PC-9 (cell line): ENCODE data around the gene TTC28. TPM values are rescaled to one million over a fixed set of nuclear protein-coding genes. Genes with fewer than 3 reads are reported as not detected.
A peak's percentile ranks its signal among the peaks of the same experiment; 100 is the strongest.
"Not testable (repeated sequence)": the region's sequence is repeated elsewhere in the genome, so short reads cannot be mapped to it uniquely, and the experiment has no call there.

Source experiments
- BruUV-seq: library from RNA; stranded (reverse); fragments of 400-500 nt; replicated peaks from 2 replicates; lab custom pipeline; 2021; lab: Mats Ljungman, UMichigan
- CTCF ChIA-PET: fragments of 300-600 bp; sonication (Branson Sonifier 250); formaldehyde crosslinking; loops from one replicate; lab custom pipeline; 2022; ENCODE audit warnings: antibody characterized with exemption; lab: Charles Lee
- POLR2A ChIA-PET: fragments of 300-600 bp; sonication (Branson Sonifier 250); formaldehyde crosslinking; loops from one replicate; lab custom pipeline; 2022; ENCODE audit warnings: antibody characterized with exemption; ENCODE audit not compliant: unreplicated experiment; lab: Charles Lee
- DNase-seq, 2 experiments: peaks; one replicate each; pipeline versions ENCODE4 v3.0.0 to v3.0.0-alpha.2; 2015 to 2022; ENCODE audit warnings: mixed read lengths in 1 of 2
- H2AFZ ChIP-seq: fragments of 200-600 bp; sonication (generic); 2 replicates; pipeline ENCODE4 v1.8.1; 2017; ENCODE audit warnings: antibody characterized with exemption
- H3F3A ChIP-seq: fragments of 200-600 bp; sonication (generic); 2 replicates; pipeline ENCODE4 v1.8.1; 2017; ENCODE audit warnings: antibody characterized with exemption, mild to moderate bottlenecking, low read depth; ENCODE audit not compliant: insufficient read depth
- H3K27ac ChIP-seq: fragments of 200-600 bp; sonication (generic); 2 replicates; pipeline ENCODE4 v1.6.1; 2016; ENCODE audit warnings: mixed run types
- H3K27me3 ChIP-seq: fragments of 200-600 bp; sonication (generic); 2 replicates; pipeline ENCODE4 v1.6.1; 2016; ENCODE audit warnings: low read depth, mixed run types; ENCODE audit not compliant: insufficient read depth
- H3K36me3 ChIP-seq: fragments of 200-600 bp; sonication (generic); 2 replicates; pipeline ENCODE4 v1.6.1; 2016; ENCODE audit warnings: low read depth, mixed run types
- H3K4me1 ChIP-seq: fragments of 200-600 bp; sonication (generic); replicated peaks from 2 replicates; pipeline ENCODE4 v1.6.1; 2016; ENCODE audit warnings: mixed run types; ENCODE audit not compliant: insufficient read depth
- H3K4me2 ChIP-seq: fragments of 200-600 bp; sonication (generic); 2 replicates; pipeline ENCODE4 v1.6.1; 2017; ENCODE audit warnings: mixed run types
- H3K4me3 ChIP-seq: fragments of 200-600 bp; sonication (generic); 2 replicates; pipeline ENCODE4 v1.6.1; 2016; ENCODE audit warnings: mixed run types
- H3K79me2 ChIP-seq: fragments of 200-600 bp; sonication (generic); 2 replicates; pipeline ENCODE4 v1.6.1; 2017; ENCODE audit warnings: low read depth, mixed run types
- H3K9me2 ChIP-seq: fragments of 200-600 bp; sonication (generic); 2 replicates; pipeline ENCODE4 v1.8.1; 2017; ENCODE audit warnings: mild to moderate bottlenecking; ENCODE audit not compliant: insufficient read depth
- H3K9me3 ChIP-seq: fragments of 200-600 bp; sonication (generic); 2 replicates; pipeline ENCODE4 v1.8.1; 2016; ENCODE audit warnings: low read depth; ENCODE audit not compliant: insufficient read depth
- H4K20me1 ChIP-seq: fragments of 200-600 bp; sonication (generic); 2 replicates; pipeline ENCODE4 v1.8.1; 2017; ENCODE audit not compliant: insufficient read depth
- EZH2 ChIP-seq: fragments of 200-600 bp; sonication (generic); IDR thresholded peaks from 2 replicates; pipeline ENCODE4 v1.8.0; 2017; ENCODE audit warnings: antibody characterized with exemption, low read depth
- intact Hi-C: fragments of 100-400 bp; cut with micrococcal nuclease; formaldehyde crosslinking; loops from one replicate; pipeline ENCODE4 v1.10.0; 2022; ENCODE audit not compliant: unreplicated experiment
- total RNA-seq: library from RNA; stranded (reverse); gene quantifications from 2 replicates; pipeline ENCODE4 v1.2.3, GENCODE V29; 2021
- TF ChIP-seq, protein P1 (sequence below): fragments of 200-600 bp; sonication (generic); conservative IDR thresholded peaks from 2 replicates; pipeline ENCODE4 v1.6.1; 2017; ENCODE audit warnings: mixed run types, antibody characterized with exemption, mild to moderate bottlenecking, moderate library complexity

The TTC28 gene
- total RNA-seq, 1 experiment from 2014 or later, result 6.7 TPM

DNA sequence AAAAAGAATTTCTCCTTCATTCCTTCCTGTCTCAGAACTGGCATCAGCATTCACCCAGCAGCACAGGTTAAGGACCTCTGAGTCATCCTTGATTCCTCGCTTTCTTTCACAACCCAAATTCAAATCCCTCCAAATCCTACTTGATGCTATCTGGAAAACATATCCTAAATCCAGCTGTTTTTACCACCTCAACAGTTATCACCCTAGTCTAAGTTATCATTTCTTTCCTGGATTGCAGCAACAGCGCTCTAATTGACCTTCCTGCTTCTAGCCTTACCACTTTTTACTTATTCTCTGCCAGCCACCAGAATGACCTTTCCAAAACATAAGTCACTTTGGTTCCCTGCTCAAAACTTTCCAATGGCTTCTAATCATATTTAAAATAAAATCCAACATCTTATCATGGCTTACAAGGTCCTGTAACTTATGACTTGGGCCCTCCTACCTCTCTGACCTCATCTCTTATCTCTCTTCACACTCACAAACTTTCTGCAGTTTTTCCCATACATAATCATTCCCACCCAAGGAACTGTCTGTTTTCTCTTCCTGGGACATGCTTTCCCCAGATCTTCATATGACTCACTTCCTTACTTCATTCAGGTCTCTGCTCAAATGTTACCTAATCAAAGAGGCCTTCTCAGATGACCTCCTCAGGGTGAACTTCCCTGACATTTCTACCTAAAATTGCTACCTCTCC lies 119.4 kb downstream of the TTC28 start:
- ChIA-PET POLR2A (interaction anchor here (0.6 kb wide), 1 partner anchor 1401 kb away, joined by 5 read pairs; no protein-coding TSS in a partner anchor), CTCF (no interaction called here)
- Histone ChIP-seq H3K79me2 (no peaks in the 10 kb centered on the region), H3K9me2 (no peaks in the 10 kb centered on the region), H3K4me2 (peak overlapping the region; percentile 14; the same call in 1 of the 2 replicates), H3F3A (peaks cover 15% of the 10 kb centered on the region; the same call in 1 of the 2 replicates), H3K4me3 (no peak overlapping the region), H2AFZ (peak overlapping the region; percentile 31; the same call in 1 of the 2 replicates), H3K4me1 (peaks cover 16% of the 10 kb centered on the region), H4K20me1 (no peaks in the 10 kb centered on the region), H3K27ac (peak overlapping the region; percentile 63), H3K9me3 (0 out of 2 replicates have a peak, but pooled peaks cover 5% of the 10 kb centered on the region), H3K36me3 (no peaks in the 10 kb centered on the region), H3K27me3 (no peaks in the 10 kb centered on the region)
- no TSS peak for BruUV-seq
- TF ChIP-seq EZH2, result no peak
- TF ChIP-seq, protein P1, sequence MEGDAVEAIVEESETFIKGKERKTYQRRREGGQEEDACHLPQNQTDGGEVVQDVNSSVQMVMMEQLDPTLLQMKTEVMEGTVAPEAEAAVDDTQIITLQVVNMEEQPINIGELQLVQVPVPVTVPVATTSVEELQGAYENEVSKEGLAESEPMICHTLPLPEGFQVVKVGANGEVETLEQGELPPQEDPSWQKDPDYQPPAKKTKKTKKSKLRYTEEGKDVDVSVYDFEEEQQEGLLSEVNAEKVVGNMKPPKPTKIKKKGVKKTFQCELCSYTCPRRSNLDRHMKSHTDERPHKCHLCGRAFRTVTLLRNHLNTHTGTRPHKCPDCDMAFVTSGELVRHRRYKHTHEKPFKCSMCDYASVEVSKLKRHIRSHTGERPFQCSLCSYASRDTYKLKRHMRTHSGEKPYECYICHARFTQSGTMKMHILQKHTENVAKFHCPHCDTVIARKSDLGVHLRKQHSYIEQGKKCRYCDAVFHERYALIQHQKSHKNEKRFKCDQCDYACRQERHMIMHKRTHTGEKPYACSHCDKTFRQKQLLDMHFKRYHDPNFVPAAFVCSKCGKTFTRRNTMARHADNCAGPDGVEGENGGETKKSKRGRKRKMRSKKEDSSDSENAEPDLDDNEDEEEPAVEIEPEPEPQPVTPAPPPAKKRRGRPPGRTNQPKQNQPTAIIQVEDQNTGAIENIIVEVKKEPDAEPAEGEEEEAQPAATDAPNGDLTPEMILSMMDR, result no peak
- intact Hi-C loops, result loop anchor here (1.0 kb wide), 1 partner anchor 16 kb away; no protein-coding TSS in a partner anchor
- peak; percentile 1 to 63 for DNase-seq

DNA sequence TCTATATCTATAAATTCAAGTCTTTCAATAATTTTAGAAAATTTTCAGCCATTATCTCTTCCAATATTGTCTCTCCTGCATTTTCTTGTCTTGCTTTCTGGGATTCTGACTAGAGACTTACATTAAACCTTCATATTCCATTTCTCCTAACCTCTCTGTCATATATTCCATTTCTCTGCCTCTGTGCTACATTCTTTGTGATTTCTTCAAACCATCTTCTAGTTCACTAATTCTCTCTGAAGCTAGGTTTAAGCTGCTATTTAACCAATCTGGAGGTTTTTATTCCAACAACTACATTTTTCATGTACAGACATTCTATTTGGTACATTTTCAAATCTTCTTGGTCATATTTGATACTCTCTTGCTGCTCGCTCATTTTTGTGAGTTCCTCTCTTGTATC lies 122.5 kb downstream of the TTC28 start:
- Histone ChIP-seq H4K20me1 (no peaks in the 10 kb centered on the region), H3K27me3 (no peaks in the 10 kb centered on the region), H3K27ac (no peak overlapping the region), H3K36me3 (no peaks in the 10 kb centered on the region), H3K4me3 (no peak overlapping the region), H3K9me3 (0 out of 2 replicates have a peak, but pooled peaks cover 5% of the 10 kb centered on the region), H2AFZ (no peak overlapping the region), H3F3A (peaks cover 15% of the 10 kb centered on the region; the same call in 1 of the 2 replicates), H3K4me1 (peaks cover 16% of the 10 kb centered on the region), H3K9me2 (no peaks in the 10 kb centered on the region), H3K4me2 (no peak overlapping the region), H3K79me2 (no peaks in the 10 kb centered on the region)
- intact Hi-C loops, result no loop called here
- CTCF ChIA-PET, result no interaction called here
- DNase-seq, result no peak
- no TSS peak for BruUV-seq
- POLR2A ChIA-PET, result no interaction called here
- TF ChIP-seq EZH2, result no peak
- TF ChIP-seq, protein P1, result no peak

GRCh38 chr22:28553108-28553866 lies 126.4 kb downstream of the TTC28 start:
- H3K4me3 ChIP-seq, DNase-seq, H3K27me3 ChIP-seq, H3K4me2 ChIP-seq, BruUV-seq, H3K27ac ChIP-seq, H3K79me2 ChIP-seq, H3K9me3 ChIP-seq, H3K36me3 ChIP-seq, POLR2A ChIA-PET, H3K9me2 ChIP-seq, H3F3A ChIP-seq, intact Hi-C loops, H4K20me1 ChIP-seq, H2AFZ ChIP-seq, H3K4me1 ChIP-seq, CTCF ChIA-PET: not testable (repeated sequence)
